Measurements from ENCODE around the gene HHIPL1.

Gene HHIPL1

DNA sequence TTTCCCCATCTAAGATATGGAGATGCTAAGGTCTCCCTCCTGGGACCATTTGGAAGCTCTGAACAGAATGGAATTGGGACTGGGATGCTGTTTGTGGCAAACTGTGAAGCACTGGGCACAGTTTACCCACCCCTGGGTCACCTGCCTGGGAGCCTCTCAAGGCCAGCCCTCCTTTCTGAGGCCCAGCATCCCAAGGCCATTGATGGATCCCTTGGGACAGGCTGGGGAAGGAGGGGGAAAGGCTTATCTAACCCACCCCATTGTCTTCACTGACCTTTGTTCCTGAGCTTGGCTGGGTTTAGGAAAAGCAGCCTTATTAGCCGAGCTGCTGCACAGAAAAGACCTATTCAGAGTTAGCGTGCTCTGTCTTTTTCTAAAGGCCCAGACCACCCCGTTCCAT, 46.2 kb upstream of the HHIPL1 start:
- Histone ChIP-seq H3K27ac (no peak overlapping the region), H3K27me3 (replicated peaks) (peaks cover 7% of the 10 kb centered on the region), H3K36me3 (replicated peaks) (no peaks in the 10 kb centered on the region), H3K4me3 (ENCODE audit: low read depth, low read length) (no peak overlapping the region)
- DNase-seq = no peak
- TF ChIP-seq, protein P1, sequence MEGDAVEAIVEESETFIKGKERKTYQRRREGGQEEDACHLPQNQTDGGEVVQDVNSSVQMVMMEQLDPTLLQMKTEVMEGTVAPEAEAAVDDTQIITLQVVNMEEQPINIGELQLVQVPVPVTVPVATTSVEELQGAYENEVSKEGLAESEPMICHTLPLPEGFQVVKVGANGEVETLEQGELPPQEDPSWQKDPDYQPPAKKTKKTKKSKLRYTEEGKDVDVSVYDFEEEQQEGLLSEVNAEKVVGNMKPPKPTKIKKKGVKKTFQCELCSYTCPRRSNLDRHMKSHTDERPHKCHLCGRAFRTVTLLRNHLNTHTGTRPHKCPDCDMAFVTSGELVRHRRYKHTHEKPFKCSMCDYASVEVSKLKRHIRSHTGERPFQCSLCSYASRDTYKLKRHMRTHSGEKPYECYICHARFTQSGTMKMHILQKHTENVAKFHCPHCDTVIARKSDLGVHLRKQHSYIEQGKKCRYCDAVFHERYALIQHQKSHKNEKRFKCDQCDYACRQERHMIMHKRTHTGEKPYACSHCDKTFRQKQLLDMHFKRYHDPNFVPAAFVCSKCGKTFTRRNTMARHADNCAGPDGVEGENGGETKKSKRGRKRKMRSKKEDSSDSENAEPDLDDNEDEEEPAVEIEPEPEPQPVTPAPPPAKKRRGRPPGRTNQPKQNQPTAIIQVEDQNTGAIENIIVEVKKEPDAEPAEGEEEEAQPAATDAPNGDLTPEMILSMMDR (IDR thresholded peaks at IDR 0.05; ENCODE audit: low read depth, low read length, missing control alignments) = no peak
- in situ Hi-C loops (cut with HindIII; ENCODE audit: low pct_ligation_motif_present, low sequenced_read_pairs) = no loop called here

DNA sequence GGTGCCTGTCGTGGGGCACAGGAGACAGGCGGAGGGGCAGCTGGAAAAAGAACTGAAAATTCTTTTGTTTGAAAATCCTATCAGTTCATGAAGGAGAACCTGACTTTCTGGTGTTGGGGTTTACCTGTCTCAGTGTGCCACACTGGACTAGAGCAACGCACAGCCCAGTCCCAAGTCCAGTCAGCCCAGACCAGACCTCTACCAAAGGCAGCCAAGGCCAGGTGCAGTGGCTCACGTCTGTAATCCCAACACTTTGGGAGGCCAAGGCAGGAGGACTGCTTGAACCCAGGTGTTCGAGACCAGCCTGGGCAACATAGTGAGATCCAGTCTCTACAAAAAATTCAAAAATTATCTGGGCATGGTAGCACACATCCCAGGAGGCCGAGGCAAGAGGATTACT, 45.5 kb upstream of the HHIPL1 start:
- Histone ChIP-seq H3K27me3 (replicated peaks) (peaks cover 7% of the 10 kb centered on the region), H3K27ac (no peak overlapping the region), H3K4me3 (ENCODE audit: low read depth, low read length) (no peak overlapping the region), H3K36me3 (replicated peaks) (no peaks in the 10 kb centered on the region)
- no peak for DNase-seq
- in situ Hi-C loops (cut with HindIII; ENCODE audit: low pct_ligation_motif_present, low sequenced_read_pairs) = no loop called here
- TF ChIP-seq, protein P1 (IDR thresholded peaks at IDR 0.05; ENCODE audit: low read depth, low read length, missing control alignments) = no peak

DNA sequence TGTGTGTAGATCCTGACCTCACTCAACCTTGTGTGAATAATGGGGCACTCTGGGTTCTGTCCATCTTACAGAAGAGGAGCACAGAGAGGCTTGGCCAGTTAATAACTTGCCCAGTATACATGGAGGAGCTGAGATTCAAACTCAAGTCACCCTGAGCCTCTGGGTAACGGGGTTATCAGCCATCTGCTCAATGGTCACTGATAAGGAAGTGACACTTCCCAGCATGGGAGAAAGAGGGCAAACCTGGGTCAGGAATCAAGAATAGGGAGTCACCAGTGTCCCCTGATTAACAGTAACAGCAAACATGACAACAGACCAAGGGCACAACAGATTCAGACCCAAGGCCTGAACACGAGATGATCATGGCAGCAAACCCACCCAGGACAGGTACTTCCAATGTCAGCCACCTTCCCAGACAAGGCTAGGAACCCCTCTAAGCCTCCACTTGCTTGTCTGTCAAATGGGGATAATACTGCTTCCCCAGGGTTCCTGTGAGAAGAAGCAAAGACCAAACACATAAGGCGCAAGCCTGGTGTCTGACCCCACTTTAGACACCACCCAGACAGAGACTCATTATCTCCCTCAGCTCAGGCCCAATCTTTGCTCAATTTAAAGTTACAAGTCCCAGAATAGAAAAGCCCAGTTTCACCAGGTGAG, 44.6 kb upstream of the HHIPL1 start:
- peaks cover 7% of the 10 kb centered on the region for H3K27me3 ChIP-seq (replicated peaks)
- DNase-seq = no peak
- H3K36me3 ChIP-seq (replicated peaks) = no peaks in the 10 kb centered on the region
- TF ChIP-seq, protein P1 (IDR thresholded peaks at IDR 0.05; ENCODE audit: low read depth, low read length, missing control alignments) = no peak
- H3K4me3 ChIP-seq (ENCODE audit: low read depth, low read length) = no peak overlapping the region
- in situ Hi-C loops (cut with HindIII; ENCODE audit: low pct_ligation_motif_present, low sequenced_read_pairs) = no loop called here
- no peak overlapping the region for H3K27ac ChIP-seq

DNA sequence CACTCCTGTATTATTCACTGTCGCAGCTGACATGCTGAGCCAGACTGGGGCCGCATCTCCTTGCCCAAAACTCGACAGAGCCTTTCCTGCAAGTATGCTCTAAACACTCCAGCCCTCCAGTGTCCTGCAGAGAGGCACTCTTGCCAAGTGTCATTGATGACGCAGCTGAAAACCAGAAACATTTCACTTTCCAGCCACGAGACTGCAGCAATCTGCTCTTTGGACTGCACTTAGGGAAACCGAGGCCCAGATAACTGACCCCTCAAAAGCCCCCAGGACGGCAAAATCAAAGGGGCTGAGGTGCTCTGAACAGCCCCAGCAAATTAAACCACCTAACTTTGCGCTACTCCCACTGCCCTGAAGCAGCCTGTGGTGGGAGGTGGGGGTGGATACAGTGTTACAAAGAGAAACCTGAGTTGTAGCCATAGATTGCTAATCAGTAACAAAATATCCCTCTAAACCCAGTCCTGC, 43.5 kb upstream of the HHIPL1 start:
- H3K4me3 ChIP-seq (ENCODE audit: low read depth, low read length) = no peak overlapping the region
- TF ChIP-seq, protein P1 (IDR thresholded peaks at IDR 0.05; ENCODE audit: low read depth, low read length, missing control alignments) = no peak
- peaks cover 7% of the 10 kb centered on the region for H3K27me3 ChIP-seq (replicated peaks)
- no peaks in the 10 kb centered on the region for H3K36me3 ChIP-seq (replicated peaks)
- H3K27ac ChIP-seq = no peak overlapping the region
- in situ Hi-C loops (cut with HindIII; ENCODE audit: low pct_ligation_motif_present, low sequenced_read_pairs) = no loop called here
- no peak for DNase-seq

DNA sequence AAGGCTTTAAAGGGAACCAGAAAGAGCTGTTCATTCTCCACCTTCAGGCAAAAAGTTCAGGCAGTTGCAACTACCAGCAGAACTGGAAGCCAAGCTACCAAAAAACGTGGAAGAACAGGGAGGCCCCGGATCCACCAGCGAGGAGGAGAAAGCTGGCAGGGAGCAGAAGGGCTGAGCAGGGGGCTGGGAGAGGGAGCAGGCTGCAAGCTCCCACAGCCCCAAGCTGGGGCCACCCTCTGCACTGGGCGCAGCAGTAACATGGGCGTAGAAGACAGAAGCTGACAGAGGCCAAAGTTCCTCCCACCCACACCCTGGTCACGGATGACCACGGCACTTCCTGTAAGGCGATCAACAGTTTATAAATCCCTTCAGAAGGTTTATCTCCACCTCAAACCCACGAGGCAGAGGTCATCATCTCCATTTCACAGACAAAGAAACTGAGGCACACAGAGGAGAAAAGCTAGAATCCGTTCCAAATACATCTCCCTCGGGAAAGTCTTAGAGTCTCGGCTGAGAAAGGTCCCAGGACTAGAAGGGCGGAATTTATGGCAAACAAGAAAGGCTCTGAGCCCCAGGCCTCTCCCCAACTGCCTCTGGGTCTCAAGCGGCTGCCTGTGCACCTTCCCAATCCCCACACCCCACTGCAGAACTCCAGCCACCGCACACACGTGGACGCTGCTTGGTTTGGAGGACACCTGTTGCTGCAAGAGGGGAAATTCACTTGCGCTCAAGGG, 42.7 kb upstream of the HHIPL1 start:
- Histone ChIP-seq H3K27ac (no peak overlapping the region), H3K36me3 (replicated peaks) (no peaks in the 10 kb centered on the region), H3K27me3 (replicated peaks) (peaks cover 7% of the 10 kb centered on the region), H3K4me3 (ENCODE audit: low read depth, low read length) (no peak overlapping the region)
- TF ChIP-seq, protein P1 (IDR thresholded peaks at IDR 0.05; ENCODE audit: low read depth, low read length, missing control alignments) = no peak
- in situ Hi-C loops (cut with HindIII; ENCODE audit: low pct_ligation_motif_present, low sequenced_read_pairs) = no loop called here
- no peak for DNase-seq
